OCI-LY3 (cell line): Measurements from ENCODE around the gene AQP1.

Source experiments
- CTCF ChIP-seq: fragments of 200-600, 300-600 bp; sonication (generic); IDR thresholded peaks from 2 replicates; pipeline ENCODE4 v1.5.1; 2014; ENCODE audit warnings: antibody characterized with exemption, low read length, low read depth
- EZH2phosphoT487 ChIP-seq: fragments of 200-600 bp; shearing (Covaris generic); IDR thresholded peaks from 2 replicates; pipeline ENCODE4 v1.6.1; 2018; ENCODE audit warnings: antibody characterized with exemption, mixed run types, low read depth

- TF ChIP-seq CTCF = no peak
- TF ChIP-seq EZH2phosphoT487 = no peak
Measured at GRCh38 chr7:30863706-30864035, 48.0 kb upstream of the AQP1 start.
